ENCODE data around the gene ZNF467.

Gene ZNF467

GRCh38 chr7:149725916-149726315 lies 47.5 kb downstream of the ZNF467 start:
- H3K27ac ChIP-seq (replicated peaks) = peak overlapping the region; percentile 75; the same call in 1 of the 2 replicates
- no peak for DNase-seq (ENCODE audit: low read depth in 1 of 2, low spot score in 1 of 2)
- TF ChIP-seq POLR2AphosphoS5 (IDR thresholded peaks at IDR 0.05; ENCODE audit: low read depth) = no peak
- TF ChIP-seq GABPA (IDR thresholded peaks at IDR 0.05; ENCODE audit: low read depth) = no peak
- TF ChIP-seq REST (IDR thresholded peaks at IDR 0.05; ENCODE audit: insufficient replicate concordance, low read depth) = no peak
- TF ChIP-seq CTCF (IDR thresholded peaks at IDR 0.05; ENCODE audit: insufficient read depth, low read length) = no peak
- no peak for TF ChIP-seq SPI1 (IDR thresholded peaks at IDR 0.05; ENCODE audit: borderline replicate concordance, low read depth)
- no peak overlapping the region for H3K4me3 ChIP-seq (replicated peaks; ENCODE audit: insufficient read depth, low read length)
- H3K27me3 ChIP-seq (ENCODE audit: insufficient read depth, poor library complexity, severe bottlenecking) = no peaks in the 10 kb centered on the region

GRCh38 chr7:149725426-149725821 lies 48.0 kb downstream of the ZNF467 start:
- peak; percentile 52 to 76 for DNase-seq (ENCODE audit: low read depth in 1 of 2, low spot score in 1 of 2)
- Histone ChIP-seq H3K27me3 (ENCODE audit: insufficient read depth, poor library complexity, severe bottlenecking) (no peaks in the 10 kb centered on the region), H3K27ac (replicated peaks) (peak overlapping the region; percentile 75), H3K4me3 (replicated peaks; ENCODE audit: insufficient read depth, low read length) (no peak overlapping the region)
- TF ChIP-seq POLR2AphosphoS5 (IDR thresholded peaks at IDR 0.05; ENCODE audit: low read depth) = peak; percentile 66; the same call in 1 of the 2 replicates
- TF ChIP-seq CTCF (IDR thresholded peaks at IDR 0.05; ENCODE audit: insufficient read depth, low read length) = no peak

GRCh38 chr7:149724661-149725425 lies 48.5 kb downstream of the ZNF467 start:
- Histone ChIP-seq H3K27me3 (ENCODE audit: insufficient read depth, poor library complexity, severe bottlenecking) (no peaks in the 10 kb centered on the region), H3K4me3 (replicated peaks; ENCODE audit: insufficient read depth, low read length) (no peak overlapping the region), H3K27ac (replicated peaks) (peak overlapping the region; percentile 75)
- no peak for TF ChIP-seq POLR2AphosphoS5 (IDR thresholded peaks at IDR 0.05; ENCODE audit: low read depth)
- no peak for TF ChIP-seq CTCF (IDR thresholded peaks at IDR 0.05; ENCODE audit: insufficient read depth, low read length)
- TF ChIP-seq REST (IDR thresholded peaks at IDR 0.05; ENCODE audit: insufficient replicate concordance, low read depth) = no peak
- no peak for TF ChIP-seq GABPA (IDR thresholded peaks at IDR 0.05; ENCODE audit: low read depth)
- TF ChIP-seq SPI1 (IDR thresholded peaks at IDR 0.05; ENCODE audit: borderline replicate concordance, low read depth) = no peak
- DNase-seq (ENCODE audit: low read depth in 1 of 2, low spot score in 1 of 2) = no peak
